Left lung (tissue), 10 donors: Measurements from ENCODE around the gene CFAP45. TPM values are rescaled to one million over a fixed set of nuclear protein-coding genes. Genes with fewer than 3 reads are reported as not detected.

Experiments used
- ATAC-seq: fragments of 200-7000 bp; cut with Tn5 transposase; one replicate; pipeline ENCODE4 v1.9.1; 2020; ENCODE audit warnings: moderate library complexity
- DNase-seq, 4 donors: peaks; one replicate each; pipeline ENCODE4 v3.0.0-alpha.2; 2013 to 2020
- H3K27ac ChIP-seq, 2 donors: fragments of 200-600 bp; sonication (generic) in 1 of 2; one replicate each; pipeline versions ENCODE4 v1.5.0 to v1.8.0; 2020 to 2021
- H3K27me3 ChIP-seq, 2 donors: fragments of 200-600 bp; sonication (generic) in 1 of 2; one replicate each; pipeline versions ENCODE4 v1.5.0 to v1.8.0; 2020 to 2021
- H3K36me3 ChIP-seq, 2 donors: fragments of 200-600 bp; sonication (generic) in 1 of 2; one replicate each; pipeline versions ENCODE4 v1.5.0 to v1.8.0; 2020 to 2021
- H3K4me1 ChIP-seq, 2 donors: fragments of 200-600 bp; one replicate each; pipeline ENCODE4 v1.8.0; 2021
- H3K4me3 ChIP-seq, 2 donors: fragments of 200-600 bp; sonication (generic) in 1 of 2; one replicate each; pipeline versions ENCODE4 v1.5.0 to v1.8.0; 2020 to 2021; ENCODE audit warnings: mild to moderate bottlenecking in 1 of 2
- H3K9me3 ChIP-seq, 2 donors: fragments of 200-600 bp; sonication (generic) in 1 of 2; one replicate each; pipeline versions ENCODE4 v1.5.0 to v1.8.0; 2020 to 2021
- intact Hi-C, 2 donors: fragments of 100-400 bp; cut with DNase I; formaldehyde crosslinking; loops; one replicate each; pipeline versions ENCODE4 v1.11.2 to v1.14.2; 2022
- polyA plus RNA-seq, 6 donors: library from polyadenylated mRNA; unstranded; fragments of 120-200 nt; gene quantifications; one replicate each; pipeline ENCODE4 v1.2.1, GENCODE V29; 2013; ENCODE audit not compliant: insufficient read length in 6 of 6
- total RNA-seq, 2 donors: library from RNA; stranded (reverse); fragmentation: NEBNext Ultra II Directional; extraction: Animal tissue kit (Norgen Biotek cat#: 25700); gene quantifications; one replicate each; pipeline ENCODE4 v1.2.1, GENCODE V29; 2021
- TF ChIP-seq, protein P1 (sequence below), 2 donors: fragments of 200-600 bp; sonication (generic) in 1 of 2; IDR thresholded peaks; one replicate each; pipeline versions ENCODE4 v1.5.0 to v1.8.0; 2021; ENCODE audit warnings: antibody characterized with exemption in 2 of 2
- donor health status: DM: no; HTN: yes; CAD: no.
- donor health status: DM: no; HTN: no; CAD: no.

Gene CFAP45
- total and polyA plus RNA-seq, 8 donors: 1.1 to 12.4 (median 6.4) TPM

DNA sequence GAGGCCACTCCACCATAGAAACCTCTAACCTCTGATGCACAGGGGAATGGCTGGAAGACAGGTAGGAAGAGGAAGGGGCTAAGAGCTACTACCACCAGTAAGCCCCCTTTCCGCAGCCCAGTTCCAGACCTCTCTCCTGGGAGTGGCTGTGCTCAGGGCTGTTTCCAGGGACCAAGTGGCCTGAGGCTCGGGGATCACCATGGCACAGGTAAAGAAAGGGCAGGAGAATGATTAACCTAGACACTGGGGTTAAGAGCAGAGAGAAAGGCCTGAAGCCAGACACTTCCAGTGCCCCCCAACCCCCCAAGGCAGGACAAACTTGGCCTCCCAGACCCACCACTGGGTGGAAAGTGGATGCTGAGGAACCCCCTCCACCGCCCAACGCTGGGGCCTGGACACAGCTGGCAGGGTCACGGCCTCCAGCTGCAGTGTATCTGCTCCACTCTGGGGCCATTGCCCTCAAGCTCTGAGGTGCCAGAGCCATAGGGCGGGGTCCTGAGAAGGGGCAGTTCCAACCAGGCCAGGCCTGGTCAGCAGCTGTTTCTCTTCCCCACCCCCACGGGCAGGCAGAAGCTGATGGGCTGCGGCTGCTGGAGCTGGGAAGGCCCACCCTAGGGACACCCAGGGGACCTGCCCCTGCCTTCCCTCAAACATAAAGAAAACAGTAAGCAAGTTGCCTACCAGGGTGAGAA lies 22.7 kb upstream of the CFAP45 start:
- Histone ChIP-seq H3K27me3 (no peaks in the 10 kb centered on the region), H3K36me3 (peaks cover 8 to 35% of the 10 kb centered on the region in 2 donors), H3K4me3 (peak overlapping the region; percentile 82 to 92), H3K27ac (peak overlapping the region; percentile 98), H3K9me3 (no peaks in the 10 kb centered on the region), H3K4me1 (peaks cover 31 to 73% of the 10 kb centered on the region in 2 donors)
- TF ChIP-seq, protein P1, sequence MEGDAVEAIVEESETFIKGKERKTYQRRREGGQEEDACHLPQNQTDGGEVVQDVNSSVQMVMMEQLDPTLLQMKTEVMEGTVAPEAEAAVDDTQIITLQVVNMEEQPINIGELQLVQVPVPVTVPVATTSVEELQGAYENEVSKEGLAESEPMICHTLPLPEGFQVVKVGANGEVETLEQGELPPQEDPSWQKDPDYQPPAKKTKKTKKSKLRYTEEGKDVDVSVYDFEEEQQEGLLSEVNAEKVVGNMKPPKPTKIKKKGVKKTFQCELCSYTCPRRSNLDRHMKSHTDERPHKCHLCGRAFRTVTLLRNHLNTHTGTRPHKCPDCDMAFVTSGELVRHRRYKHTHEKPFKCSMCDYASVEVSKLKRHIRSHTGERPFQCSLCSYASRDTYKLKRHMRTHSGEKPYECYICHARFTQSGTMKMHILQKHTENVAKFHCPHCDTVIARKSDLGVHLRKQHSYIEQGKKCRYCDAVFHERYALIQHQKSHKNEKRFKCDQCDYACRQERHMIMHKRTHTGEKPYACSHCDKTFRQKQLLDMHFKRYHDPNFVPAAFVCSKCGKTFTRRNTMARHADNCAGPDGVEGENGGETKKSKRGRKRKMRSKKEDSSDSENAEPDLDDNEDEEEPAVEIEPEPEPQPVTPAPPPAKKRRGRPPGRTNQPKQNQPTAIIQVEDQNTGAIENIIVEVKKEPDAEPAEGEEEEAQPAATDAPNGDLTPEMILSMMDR (IDR thresholded peaks at IDR 0.05): no peak
- DNase-seq: peak in 3 of 4 donors; percentile 72 to 97 (median 96)
- intact Hi-C loops: no loop called here
- peak; percentile 8 for ATAC-seq

DNA sequence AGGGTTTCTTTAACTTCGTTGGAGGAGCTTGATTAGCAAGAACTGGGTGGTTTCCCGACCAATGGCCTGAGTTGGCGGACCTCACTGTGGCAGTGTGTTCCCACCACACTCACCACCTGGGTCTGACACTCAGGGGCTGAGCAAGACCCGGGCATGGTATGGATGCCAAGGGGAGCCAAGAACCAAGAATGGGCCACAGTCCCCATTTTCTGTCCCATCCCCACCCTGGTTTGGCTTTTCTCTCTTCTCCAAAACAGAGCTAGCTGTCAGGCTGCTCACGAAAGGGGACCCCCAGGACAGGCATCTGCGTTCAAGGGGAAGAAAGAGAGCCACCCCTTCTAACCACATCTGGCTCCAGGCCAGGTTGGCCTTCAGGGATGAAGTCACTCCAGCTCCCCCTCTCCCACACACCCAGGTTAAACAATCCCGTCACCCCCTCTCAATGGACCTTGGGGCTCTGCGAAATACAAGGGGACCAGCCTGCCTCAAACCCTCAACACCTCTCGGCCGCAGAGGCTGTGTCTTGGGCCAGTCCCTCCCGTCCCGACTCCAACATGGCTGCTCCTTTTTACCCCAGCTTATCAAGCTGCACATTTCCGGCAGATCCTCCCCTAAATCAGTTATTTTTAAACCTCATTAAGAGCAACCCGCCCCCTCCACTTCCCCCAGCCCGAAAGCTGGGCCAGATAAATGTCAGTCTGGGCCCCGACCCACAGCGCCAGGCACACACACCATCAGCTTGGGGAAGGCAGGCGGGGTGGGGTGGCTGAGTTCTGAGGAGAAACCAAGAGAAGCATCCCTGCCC lies 21.9 kb upstream of the CFAP45 start:
- Histone ChIP-seq H3K9me3 (no peaks in the 10 kb centered on the region), H3K27me3 (no peaks in the 10 kb centered on the region), H3K27ac (peak overlapping the region; percentile 98), H3K36me3 (peaks cover 8 to 43% of the 10 kb centered on the region in 2 donors), H3K4me1 (peaks cover 33 to 81% of the 10 kb centered on the region in 2 donors), H3K4me3 (peak overlapping the region; percentile 82 to 92)
- peak in 3 of 4 donors; percentile 48 to 88 (median 82) for DNase-seq
- intact Hi-C loops: no loop called here
- no peak for ATAC-seq
- TF ChIP-seq, protein P1 (IDR thresholded peaks at IDR 0.05): no peak

DNA sequence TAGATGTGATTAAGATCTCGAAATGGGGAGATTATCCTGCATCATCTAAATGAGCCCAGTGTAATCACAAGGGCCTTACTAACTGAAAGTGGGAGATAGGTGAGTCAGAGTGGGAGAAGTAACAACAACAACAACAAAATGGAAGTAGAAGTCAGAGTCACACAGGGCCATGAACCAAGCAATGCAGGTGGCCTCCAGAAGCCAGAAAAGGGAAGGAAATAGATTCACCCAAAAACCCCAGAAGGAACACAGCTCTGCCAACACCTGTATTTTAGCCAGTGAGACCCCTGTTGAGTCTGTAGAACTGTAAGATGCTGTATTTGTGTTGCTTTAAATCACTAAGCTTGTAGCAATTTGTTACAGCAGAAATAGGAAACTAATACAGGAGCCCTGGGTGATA lies 21.3 kb upstream of the CFAP45 start:
- peaks cover 33 to 84% of the 10 kb centered on the region in 2 donors for H3K4me1 ChIP-seq
- peak overlapping the region in 1 of 2 donors; percentile 82 for H3K4me3 ChIP-seq
- peaks cover 8 to 49% of the 10 kb centered on the region in 2 donors for H3K36me3 ChIP-seq

DNA sequence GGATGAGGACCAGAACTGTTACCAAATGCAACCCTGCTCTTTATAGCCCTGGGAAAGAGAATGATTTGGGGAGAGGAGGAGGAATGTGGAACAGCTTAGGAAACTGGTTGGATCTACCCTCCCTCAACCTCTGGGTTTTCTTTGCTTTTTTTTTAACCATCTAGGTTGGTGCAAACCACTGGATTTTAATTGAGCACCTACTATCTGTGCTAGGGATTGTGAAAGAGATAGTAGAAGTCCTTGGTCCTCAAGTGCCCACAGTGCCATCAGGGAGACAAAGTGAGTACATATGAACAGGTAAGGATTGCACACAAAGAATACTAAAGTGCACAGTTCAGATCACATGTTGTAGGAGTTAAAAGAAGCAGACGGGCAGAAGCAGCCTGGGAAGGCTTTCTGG lies 20.7 kb upstream of the CFAP45 start:
- no peaks in the 10 kb centered on the region for H3K27me3 ChIP-seq
- intact Hi-C loops: no loop called here

More for the DNA sequence above, 21.3 kb upstream of the CFAP45 start:
- Histone ChIP-seq H3K9me3 (no peaks in the 10 kb centered on the region), H3K27me3 (no peaks in the 10 kb centered on the region), H3K27ac (peak overlapping the region; percentile 98)
- TF ChIP-seq, protein P1 (IDR thresholded peaks at IDR 0.05): no peak
- no peak for ATAC-seq
- DNase-seq: no peak
- intact Hi-C loops: no loop called here

More for the DNA sequence above, 20.7 kb upstream of the CFAP45 start:
- DNase-seq (no peak), ATAC-seq (no peak)
- H3K4me1 ChIP-seq: peaks cover 33 to 79% of the 10 kb centered on the region in 2 donors
- H3K27ac ChIP-seq: peak overlapping the region; percentile 98
- TF ChIP-seq, protein P1 (IDR thresholded peaks at IDR 0.05): no peak
- H3K9me3 ChIP-seq: no peaks in the 10 kb centered on the region
- peak overlapping the region in 1 of 2 donors; percentile 82 for H3K4me3 ChIP-seq
- H3K36me3 ChIP-seq: peaks cover 8 to 51% of the 10 kb centered on the region in 2 donors
